Epithelial cell of proximal tubule (primary cell): ENCODE results near the gene FKBP1C. TPM values are rescaled to one million over a fixed set of nuclear protein-coding genes. Genes with fewer than 3 reads are reported as not detected.
"Not testable (repeated sequence)": the region's sequence is repeated elsewhere in the genome, so short reads cannot be mapped to it uniquely, and the experiment has no call there.

Source experiments
- DNase-seq: peaks from one replicate; pipeline ENCODE4 v3.0.0-alpha.2; 2011; ENCODE audit warnings: low read depth
- H3K4me3 ChIP-seq: 2 replicates; pipeline ENCODE4 v1.5.1; 2011; ENCODE audit warnings: low read depth, mild to moderate bottlenecking, low read length
- total RNA-seq: library from RNA; depleted of rRNA; stranded (reverse); fragments of >200 nt; gene quantifications from 2 replicates; pipeline ENCODE4 v1.2.3, GENCODE V29; 2015
- TF ChIP-seq, protein P1 (sequence below): conservative IDR thresholded peaks from 2 replicates; pipeline ENCODE4 v1.5.1; 2012; ENCODE audit warnings: low read depth, mild to moderate bottlenecking, low read length

FKBP1C gene
- total RNA-seq, 1 donor from 2014 or later: 0.58 TPM

DNA sequence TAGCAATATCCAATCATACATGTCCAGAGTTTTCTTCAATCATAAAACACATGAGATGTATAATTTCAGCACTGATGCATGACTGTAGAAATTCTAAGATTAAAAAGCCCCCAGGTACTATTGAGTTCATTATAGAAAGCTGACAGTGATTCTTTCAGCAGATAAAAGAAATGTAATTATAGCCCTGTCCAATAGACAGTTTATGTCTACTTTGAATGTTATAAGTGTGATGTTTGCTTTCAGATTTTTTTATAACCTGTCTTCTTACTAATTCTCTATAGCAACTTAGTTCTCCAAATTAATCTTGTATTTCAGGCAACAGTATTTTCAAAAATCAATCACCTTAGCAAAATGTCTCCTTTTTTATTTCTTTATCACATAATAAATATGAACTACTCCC, 13.5 kb upstream of the FKBP1C start:
- TF ChIP-seq, protein P1, sequence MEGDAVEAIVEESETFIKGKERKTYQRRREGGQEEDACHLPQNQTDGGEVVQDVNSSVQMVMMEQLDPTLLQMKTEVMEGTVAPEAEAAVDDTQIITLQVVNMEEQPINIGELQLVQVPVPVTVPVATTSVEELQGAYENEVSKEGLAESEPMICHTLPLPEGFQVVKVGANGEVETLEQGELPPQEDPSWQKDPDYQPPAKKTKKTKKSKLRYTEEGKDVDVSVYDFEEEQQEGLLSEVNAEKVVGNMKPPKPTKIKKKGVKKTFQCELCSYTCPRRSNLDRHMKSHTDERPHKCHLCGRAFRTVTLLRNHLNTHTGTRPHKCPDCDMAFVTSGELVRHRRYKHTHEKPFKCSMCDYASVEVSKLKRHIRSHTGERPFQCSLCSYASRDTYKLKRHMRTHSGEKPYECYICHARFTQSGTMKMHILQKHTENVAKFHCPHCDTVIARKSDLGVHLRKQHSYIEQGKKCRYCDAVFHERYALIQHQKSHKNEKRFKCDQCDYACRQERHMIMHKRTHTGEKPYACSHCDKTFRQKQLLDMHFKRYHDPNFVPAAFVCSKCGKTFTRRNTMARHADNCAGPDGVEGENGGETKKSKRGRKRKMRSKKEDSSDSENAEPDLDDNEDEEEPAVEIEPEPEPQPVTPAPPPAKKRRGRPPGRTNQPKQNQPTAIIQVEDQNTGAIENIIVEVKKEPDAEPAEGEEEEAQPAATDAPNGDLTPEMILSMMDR: no peak
- no peak for DNase-seq
- no peak overlapping the region for H3K4me3 ChIP-seq

DNA sequence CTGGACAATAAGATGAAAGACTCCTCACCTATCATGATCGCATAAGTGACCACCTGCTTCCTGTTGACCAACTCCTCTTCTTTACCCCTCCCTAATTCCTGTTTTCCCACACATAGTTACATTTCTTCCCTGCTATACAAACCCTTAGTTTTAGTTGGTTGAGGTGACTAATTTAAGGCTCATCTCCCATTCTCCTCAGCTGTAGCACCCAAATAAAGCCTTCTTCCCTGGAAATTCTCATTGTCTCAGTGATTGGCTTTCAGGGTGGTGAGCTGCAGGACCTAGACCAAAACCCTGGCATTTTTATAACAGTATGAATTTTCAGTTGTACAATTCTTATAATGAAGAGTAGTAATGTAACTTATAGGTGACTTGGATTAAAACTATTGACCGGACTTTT, 2.1 kb downstream of the FKBP1C start:
- H3K4me3 ChIP-seq: no peak overlapping the region
- no peak for DNase-seq
- TF ChIP-seq, protein P1: no peak

DNA sequence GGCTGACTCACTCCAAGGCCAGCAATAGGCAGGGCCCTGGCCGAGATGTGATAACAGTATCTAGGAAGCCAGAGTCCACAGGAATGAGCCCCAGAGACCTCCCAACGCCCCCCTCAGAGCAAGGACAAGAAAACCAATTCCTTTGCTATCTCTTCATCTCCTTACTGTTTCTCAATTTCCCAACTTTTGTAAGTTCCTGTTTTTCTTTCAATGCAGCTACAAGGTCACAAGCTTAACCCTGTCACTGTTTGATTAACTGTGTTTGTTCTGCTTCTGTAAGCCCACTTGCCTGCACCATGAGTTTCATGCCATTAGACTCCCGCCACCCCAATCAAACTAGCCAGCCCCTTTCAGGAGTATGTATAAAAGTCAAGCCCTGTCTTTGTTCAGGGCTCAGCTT, 3.5 kb downstream of the FKBP1C start:
- DNase-seq: no peak
- TF ChIP-seq, protein P1: no peak
- no peak overlapping the region for H3K4me3 ChIP-seq

DNA sequence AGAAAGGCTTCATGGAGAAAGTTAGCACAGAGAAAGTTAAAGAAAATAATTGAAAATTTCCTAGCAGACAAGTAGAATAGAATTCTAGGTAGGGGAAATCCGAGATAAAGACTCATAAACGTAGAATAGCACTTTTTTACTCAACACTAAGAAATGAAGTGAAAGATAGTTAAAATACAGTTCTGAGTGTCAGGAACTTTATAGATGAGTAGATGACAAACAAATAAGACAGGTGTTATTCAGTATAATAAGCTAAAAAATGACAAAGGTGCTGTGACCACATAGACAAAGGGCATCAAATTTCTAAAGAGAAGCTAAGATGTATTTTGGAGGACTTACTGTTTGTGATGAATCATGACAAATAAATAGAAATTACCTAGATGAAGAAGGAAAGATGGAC, 12.9 kb downstream of the FKBP1C start:
- no peak for DNase-seq

DNA sequence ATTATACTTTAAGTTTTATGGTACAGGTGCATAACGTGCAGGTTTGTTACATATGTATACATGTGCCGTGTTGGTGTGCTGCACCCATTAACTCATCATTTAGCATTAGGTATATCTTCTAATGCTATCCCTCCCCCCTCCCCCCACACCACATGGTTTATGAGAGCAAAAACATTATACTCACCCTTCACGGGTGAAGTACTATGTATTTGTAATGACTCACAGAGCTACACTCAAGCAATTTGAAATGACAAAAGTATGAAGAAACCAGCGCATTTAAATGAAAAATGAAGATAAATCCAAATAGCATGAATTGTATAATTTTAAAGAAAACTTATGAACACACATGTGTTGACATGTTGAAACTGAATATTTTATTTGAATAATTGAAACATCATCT, 14.7 kb downstream of the FKBP1C start:
- not testable (repeated sequence) for DNase-seq

More for the DNA sequence above, 12.9 kb downstream of the FKBP1C start:
- TF ChIP-seq, protein P1: no peak
- H3K4me3 ChIP-seq: no peak overlapping the region

DNA sequence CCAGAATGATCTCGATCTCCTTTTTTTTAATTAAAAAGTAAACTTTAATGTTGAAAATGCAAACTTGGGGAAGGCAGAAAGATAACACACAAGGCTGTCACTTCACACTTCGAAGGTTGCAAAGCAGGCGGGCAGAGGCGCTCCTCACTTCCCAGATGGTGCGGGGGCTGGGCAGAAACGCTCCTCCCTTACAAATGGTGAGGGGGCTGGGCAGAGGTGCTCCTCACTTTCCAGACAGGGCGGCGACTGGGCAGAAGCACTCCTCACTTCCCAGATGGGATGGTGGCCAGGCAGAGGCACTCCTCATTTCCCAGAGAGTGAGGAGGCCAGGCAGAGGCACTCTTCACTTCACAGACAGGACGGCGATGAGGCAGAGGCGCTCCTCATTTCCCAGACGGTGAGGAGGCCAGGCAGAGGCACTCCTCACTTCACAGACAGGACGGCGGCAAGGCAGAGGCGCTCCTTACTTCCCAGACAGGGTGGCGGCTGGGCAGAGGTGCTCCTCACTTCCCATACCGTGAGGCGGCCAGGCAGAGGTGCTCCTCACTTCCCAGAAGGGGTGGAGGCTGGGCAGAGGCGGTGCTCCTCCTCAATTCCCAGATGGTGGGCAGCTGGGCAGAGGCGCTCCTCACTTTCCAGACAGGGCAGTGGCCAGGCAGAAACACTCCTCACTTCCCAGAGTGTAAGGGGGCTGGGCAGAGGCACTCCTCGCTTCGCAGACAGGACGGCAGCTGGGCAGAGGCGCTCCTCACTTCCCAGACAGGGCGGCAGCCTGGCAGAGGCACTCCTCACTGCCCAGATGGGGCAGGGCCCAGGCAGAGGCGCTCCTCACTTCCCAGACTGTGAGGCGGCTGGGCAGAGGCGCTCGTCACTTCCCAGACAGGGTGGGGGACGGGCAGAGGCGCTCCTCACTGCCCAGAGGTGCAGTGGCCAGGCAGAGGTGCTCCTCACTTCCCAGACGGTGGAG, 16.9 kb downstream of the FKBP1C start:
- H3K4me3 ChIP-seq, DNase-seq: not testable (repeated sequence)

More for the DNA sequence above, 14.7 kb downstream of the FKBP1C start:
- H3K4me3 ChIP-seq: not testable (repeated sequence)

DNA sequence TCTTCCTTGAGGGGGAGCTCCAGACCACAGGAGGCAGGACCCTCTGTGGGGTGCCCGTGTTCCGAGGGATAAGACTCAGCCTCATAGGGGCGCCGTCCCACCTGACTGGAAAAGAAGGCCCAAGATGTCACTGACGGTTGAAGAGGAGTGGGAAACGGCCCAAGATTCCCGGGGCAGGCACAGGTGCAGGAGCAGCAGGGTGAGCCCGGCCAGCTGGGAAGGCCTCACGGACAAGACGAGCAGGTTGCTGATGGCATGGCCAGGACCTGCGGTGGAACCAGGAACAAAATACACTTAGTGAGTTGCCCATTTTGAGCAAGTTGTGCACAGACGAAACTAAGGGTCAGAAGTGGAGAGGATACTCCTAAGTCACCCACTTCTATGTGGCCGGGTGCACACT, 18.8 kb downstream of the FKBP1C start:
- not testable (repeated sequence) for H3K4me3 ChIP-seq, DNase-seq

DNA sequence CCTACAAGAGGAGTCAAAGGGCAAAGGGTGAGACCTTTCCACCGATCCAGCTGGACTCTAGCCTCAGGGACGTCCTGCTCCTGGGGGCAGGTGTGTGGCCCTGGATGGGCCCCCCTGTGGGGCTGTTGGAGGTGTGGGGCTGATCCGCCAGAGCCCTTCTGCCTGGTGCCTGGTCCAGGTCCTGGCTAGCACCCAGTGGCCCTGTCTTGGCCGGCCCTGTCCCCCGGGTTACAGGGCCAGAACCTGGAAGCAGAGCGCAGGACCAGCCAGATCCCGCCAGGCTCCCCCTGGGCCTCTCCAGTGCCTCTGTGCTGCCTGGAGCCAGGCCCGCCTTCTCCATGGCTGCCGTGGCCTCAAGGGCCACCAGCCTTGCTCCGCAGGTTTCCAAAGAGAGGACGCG, 19.2 kb downstream of the FKBP1C start:
- H3K4me3 ChIP-seq, DNase-seq: not testable (repeated sequence)

DNA sequence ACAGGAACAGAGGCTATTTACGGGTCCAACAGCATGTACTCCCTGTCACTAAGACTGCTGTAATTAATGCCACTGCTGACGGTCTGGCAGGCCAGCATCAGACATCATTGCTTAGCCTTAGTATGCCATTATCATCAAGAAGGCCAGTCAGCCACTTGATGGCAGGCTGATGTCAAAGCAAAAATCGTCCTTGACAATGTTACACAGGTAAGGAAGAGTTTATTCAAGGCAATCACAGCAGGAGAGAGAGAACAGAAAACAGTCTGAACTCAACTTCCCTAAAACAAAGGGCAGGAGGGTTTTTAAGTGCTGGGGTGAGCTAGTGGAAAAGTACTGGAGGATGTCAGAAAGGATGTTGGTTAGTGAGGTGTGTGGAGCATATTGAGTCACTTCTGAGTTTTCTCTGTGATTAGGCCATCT, 25.1 kb downstream of the FKBP1C start:
- TF ChIP-seq, protein P1: no peak
- no peak overlapping the region for H3K4me3 ChIP-seq
- no peak for DNase-seq
